ENCODE data around the gene VPS35L. TPM values are rescaled to one million over a fixed set of nuclear protein-coding genes. Genes with fewer than 3 reads are reported as not detected.

Gene VPS35L
- total and polyA plus RNA-seq, 2 of the 13 experiments (the other 11 are each of a cell fraction or from before 2014, with no cell fraction given): 1.4 to 1.6 TPM

DNA sequence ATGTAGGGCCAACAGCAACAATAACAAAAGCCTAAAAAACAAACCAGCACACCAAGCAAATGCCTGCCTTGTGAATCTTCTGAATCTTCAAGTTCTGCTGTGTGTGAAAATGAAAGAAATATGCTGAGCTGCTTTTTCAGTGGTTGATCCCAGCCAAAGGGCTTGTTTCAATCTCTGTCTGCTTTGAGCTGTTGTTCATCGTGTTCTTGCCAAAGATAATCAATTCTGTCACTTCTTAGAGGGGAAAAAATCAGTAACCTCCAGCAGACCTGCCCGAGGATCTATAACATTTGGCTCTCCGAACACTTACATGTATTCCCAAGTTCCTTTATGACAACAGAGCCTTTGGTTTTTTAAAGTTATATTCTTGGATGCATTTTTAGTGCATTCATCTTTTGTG is 65.9 kb downstream of the VPS35L start (continued):
- TF ChIP-seq, protein P1, sequence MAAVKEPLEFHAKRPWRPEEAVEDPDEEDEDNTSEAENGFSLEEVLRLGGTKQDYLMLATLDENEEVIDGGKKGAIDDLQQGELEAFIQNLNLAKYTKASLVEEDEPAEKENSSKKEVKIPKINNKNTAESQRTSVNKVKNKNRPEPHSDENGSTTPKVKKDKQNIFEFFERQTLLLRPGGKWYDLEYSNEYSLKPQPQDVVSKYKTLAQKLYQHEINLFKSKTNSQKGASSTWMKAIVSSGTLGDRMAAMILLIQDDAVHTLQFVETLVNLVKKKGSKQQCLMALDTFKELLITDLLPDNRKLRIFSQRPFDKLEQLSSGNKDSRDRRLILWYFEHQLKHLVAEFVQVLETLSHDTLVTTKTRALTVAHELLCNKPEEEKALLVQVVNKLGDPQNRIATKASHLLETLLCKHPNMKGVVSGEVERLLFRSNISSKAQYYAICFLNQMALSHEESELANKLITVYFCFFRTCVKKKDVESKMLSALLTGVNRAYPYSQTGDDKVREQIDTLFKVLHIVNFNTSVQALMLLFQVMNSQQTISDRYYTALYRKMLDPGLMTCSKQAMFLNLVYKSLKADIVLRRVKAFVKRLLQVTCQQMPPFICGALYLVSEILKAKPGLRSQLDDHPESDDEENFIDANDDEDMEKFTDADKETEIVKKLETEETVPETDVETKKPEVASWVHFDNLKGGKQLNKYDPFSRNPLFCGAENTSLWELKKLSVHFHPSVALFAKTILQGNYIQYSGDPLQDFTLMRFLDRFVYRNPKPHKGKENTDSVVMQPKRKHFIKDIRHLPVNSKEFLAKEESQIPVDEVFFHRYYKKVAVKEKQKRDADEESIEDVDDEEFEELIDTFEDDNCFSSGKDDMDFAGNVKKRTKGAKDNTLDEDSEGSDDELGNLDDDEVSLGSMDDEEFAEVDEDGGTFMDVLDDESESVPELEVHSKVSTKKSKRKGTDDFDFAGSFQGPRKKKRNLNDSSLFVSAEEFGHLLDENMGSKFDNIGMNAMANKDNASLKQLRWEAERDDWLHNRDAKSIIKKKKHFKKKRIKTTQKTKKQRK (IDR thresholded peaks at IDR 0.05; ENCODE audit: low read length): no peak
- TF ChIP-seq, protein P2, sequence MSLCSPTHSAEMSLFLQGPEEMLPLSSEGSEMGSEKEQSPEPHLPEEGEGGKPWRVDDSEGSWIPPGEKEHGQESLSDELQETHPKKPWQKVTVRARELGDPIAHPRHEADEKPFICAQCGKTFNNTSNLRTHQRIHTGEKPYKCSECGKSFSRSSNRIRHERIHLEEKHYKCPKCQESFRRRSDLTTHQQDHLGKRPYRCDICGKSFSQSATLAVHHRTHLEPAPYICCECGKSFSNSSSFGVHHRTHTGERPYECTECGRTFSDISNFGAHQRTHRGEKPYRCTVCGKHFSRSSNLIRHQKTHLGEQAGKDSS (CRISPR knock-in tag; IDR thresholded peaks at IDR 0.05; ENCODE audit: borderline replicate concordance, low read depth): no peak
- TF ChIP-seq, protein P3, sequence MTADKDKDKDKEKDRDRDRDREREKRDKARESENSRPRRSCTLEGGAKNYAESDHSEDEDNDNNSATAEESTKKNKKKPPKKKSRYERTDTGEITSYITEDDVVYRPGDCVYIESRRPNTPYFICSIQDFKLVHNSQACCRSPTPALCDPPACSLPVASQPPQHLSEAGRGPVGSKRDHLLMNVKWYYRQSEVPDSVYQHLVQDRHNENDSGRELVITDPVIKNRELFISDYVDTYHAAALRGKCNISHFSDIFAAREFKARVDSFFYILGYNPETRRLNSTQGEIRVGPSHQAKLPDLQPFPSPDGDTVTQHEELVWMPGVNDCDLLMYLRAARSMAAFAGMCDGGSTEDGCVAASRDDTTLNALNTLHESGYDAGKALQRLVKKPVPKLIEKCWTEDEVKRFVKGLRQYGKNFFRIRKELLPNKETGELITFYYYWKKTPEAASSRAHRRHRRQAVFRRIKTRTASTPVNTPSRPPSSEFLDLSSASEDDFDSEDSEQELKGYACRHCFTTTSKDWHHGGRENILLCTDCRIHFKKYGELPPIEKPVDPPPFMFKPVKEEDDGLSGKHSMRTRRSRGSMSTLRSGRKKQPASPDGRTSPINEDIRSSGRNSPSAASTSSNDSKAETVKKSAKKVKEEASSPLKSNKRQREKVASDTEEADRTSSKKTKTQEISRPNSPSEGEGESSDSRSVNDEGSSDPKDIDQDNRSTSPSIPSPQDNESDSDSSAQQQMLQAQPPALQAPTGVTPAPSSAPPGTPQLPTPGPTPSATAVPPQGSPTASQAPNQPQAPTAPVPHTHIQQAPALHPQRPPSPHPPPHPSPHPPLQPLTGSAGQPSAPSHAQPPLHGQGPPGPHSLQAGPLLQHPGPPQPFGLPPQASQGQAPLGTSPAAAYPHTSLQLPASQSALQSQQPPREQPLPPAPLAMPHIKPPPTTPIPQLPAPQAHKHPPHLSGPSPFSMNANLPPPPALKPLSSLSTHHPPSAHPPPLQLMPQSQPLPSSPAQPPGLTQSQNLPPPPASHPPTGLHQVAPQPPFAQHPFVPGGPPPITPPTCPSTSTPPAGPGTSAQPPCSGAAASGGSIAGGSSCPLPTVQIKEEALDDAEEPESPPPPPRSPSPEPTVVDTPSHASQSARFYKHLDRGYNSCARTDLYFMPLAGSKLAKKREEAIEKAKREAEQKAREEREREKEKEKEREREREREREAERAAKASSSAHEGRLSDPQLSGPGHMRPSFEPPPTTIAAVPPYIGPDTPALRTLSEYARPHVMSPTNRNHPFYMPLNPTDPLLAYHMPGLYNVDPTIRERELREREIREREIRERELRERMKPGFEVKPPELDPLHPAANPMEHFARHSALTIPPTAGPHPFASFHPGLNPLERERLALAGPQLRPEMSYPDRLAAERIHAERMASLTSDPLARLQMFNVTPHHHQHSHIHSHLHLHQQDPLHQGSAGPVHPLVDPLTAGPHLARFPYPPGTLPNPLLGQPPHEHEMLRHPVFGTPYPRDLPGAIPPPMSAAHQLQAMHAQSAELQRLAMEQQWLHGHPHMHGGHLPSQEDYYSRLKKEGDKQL (CRISPR knock-in tag; IDR thresholded peaks at IDR 0.05; ENCODE audit: low read depth): no peak
- TF ChIP-seq, protein P4, sequence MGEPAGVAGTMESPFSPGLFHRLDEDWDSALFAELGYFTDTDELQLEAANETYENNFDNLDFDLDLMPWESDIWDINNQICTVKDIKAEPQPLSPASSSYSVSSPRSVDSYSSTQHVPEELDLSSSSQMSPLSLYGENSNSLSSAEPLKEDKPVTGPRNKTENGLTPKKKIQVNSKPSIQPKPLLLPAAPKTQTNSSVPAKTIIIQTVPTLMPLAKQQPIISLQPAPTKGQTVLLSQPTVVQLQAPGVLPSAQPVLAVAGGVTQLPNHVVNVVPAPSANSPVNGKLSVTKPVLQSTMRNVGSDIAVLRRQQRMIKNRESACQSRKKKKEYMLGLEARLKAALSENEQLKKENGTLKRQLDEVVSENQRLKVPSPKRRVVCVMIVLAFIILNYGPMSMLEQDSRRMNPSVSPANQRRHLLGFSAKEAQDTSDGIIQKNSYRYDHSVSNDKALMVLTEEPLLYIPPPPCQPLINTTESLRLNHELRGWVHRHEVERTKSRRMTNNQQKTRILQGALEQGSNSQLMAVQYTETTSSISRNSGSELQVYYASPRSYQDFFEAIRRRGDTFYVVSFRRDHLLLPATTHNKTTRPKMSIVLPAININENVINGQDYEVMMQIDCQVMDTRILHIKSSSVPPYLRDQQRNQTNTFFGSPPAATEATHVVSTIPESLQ (CRISPR knock-in tag; conservative IDR thresholded peaks at IDR 0.05): no peak
- TF ChIP-seq, protein P5, sequence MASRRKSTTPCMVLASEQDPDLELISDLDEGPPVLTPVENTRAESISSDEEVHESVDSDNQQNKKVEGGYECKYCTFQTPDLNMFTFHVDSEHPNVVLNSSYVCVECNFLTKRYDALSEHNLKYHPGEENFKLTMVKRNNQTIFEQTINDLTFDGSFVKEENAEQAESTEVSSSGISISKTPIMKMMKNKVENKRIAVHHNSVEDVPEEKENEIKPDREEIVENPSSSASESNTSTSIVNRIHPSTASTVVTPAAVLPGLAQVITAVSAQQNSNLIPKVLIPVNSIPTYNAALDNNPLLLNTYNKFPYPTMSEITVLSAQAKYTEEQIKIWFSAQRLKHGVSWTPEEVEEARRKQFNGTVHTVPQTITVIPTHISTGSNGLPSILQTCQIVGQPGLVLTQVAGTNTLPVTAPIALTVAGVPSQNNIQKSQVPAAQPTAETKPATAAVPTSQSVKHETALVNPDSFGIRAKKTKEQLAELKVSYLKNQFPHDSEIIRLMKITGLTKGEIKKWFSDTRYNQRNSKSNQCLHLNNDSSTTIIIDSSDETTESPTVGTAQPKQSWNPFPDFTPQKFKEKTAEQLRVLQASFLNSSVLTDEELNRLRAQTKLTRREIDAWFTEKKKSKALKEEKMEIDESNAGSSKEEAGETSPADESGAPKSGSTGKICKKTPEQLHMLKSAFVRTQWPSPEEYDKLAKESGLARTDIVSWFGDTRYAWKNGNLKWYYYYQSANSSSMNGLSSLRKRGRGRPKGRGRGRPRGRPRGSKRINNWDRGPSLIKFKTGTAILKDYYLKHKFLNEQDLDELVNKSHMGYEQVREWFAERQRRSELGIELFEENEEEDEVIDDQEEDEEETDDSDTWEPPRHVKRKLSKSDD (CRISPR knock-in tag; IDR thresholded peaks at IDR 0.05; ENCODE audit: low read depth): no peak
- TF ChIP-seq, protein P6, sequence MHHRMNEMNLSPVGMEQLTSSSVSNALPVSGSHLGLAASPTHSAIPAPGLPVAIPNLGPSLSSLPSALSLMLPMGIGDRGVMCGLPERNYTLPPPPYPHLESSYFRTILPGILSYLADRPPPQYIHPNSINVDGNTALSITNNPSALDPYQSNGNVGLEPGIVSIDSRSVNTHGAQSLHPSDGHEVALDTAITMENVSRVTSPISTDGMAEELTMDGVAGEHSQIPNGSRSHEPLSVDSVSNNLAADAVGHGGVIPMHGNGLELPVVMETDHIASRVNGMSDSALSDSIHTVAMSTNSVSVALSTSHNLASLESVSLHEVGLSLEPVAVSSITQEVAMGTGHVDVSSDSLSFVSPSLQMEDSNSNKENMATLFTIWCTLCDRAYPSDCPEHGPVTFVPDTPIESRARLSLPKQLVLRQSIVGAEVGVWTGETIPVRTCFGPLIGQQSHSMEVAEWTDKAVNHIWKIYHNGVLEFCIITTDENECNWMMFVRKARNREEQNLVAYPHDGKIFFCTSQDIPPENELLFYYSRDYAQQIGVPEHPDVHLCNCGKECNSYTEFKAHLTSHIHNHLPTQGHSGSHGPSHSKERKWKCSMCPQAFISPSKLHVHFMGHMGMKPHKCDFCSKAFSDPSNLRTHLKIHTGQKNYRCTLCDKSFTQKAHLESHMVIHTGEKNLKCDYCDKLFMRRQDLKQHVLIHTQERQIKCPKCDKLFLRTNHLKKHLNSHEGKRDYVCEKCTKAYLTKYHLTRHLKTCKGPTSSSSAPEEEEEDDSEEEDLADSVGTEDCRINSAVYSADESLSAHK (CRISPR knock-in tag; IDR thresholded peaks at IDR 0.05; ENCODE audit: borderline replicate concordance): no peak
- no peak for TF ChIP-seq SRSF4 (IDR thresholded peaks at IDR 0.05; ENCODE audit: low read depth, low read length, poor library complexity, severe bottlenecking)
- no peak for TF ChIP-seq ZNF232 (CRISPR knock-in tag; IDR thresholded peaks at IDR 0.05; ENCODE audit: borderline replicate concordance)

All from HepG2 (cell line).